ENCODE results near the gene C1orf216.
"Not testable (repeated sequence)": the region's sequence is repeated elsewhere in the genome, so short reads cannot be mapped to it uniquely, and the experiment has no call there.

- TF ChIP-seq CTCF (IDR thresholded peaks at IDR 0.05; ENCODE audit: poor library complexity); EZH2 (IDR thresholded peaks at IDR 0.05; ENCODE audit: borderline replicate concordance): not testable (repeated sequence)
Measured at GRCh38 chr1:35690103-35690502, 28.6 kb downstream of the C1orf216 start.

Measured in hepatocyte (in vitro differentiated cells).